Inflammatory macrophage (primary cell): Measurements from ENCODE around the gene TPD52L2.
A peak's percentile ranks its signal among the peaks of the same experiment; 100 is the strongest.
"Not testable (repeated sequence)": the region's sequence is repeated elsewhere in the genome, so short reads cannot be mapped to it uniquely, and the experiment has no call there.

Experiments
- DNase-seq, 2 donors: peaks; one replicate each; pipeline ENCODE4 v3.0.0-alpha.2; 2020 to 2022

Gene TPD52L2

DNA sequence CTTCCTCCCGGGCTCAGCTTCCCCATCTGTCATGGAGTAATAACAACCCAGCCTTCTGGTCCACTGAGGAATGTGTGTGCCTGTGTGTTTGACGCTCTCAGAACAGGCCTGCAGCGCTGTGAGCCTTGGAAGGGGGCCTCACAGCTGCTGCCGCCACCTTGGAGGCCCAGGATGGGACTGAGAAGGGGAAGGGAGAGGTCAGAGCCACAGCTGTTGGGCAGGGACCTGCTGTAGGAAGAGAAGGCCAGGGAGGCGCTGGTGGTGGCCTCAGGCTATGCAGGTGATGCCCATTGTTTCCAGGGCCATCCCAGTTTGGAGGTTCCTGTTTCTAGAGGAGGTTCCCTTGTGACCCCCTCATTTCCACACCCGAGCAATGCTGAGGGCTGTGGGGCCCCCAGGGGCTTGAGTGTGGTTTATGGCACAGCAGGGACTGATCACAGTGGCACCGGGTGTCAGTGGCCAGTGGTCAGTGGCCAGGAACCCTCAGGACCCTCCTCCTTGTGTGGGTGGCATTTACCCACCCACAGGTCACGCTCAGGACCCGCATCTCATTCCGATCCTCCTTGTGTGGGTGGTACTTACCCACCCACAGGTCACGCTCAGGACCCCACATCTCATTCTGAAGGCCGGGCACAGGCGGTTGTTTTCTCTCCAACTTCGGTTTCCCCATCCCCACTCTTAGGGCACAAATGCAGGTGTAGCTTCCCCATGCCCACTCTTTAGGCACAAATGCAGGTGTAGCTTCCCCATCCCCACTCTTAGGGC is 14.0 kb downstream of the TPD52L2 start:
- no peak for DNase-seq

DNA sequence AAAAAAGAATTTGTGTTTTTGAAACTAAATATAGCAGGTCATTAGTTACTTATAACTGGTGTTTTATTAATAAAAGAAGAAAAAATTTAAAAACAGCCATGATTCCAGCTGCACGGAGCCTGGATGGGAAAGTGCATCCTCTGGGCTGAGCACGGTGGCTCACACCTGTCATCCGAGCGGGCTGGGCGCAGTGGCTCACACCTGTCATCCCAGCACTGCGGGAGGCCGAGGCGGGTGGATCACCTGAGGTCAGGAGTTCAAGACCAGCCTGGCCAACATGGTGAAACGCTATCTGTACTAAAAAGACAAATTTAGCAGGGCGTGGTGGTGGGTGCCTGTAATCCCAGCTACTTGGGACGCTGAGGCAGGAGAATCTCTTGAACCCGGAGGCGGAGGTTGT is 15.8 kb downstream of the TPD52L2 start:
- DNase-seq: not testable (repeated sequence)

DNA sequence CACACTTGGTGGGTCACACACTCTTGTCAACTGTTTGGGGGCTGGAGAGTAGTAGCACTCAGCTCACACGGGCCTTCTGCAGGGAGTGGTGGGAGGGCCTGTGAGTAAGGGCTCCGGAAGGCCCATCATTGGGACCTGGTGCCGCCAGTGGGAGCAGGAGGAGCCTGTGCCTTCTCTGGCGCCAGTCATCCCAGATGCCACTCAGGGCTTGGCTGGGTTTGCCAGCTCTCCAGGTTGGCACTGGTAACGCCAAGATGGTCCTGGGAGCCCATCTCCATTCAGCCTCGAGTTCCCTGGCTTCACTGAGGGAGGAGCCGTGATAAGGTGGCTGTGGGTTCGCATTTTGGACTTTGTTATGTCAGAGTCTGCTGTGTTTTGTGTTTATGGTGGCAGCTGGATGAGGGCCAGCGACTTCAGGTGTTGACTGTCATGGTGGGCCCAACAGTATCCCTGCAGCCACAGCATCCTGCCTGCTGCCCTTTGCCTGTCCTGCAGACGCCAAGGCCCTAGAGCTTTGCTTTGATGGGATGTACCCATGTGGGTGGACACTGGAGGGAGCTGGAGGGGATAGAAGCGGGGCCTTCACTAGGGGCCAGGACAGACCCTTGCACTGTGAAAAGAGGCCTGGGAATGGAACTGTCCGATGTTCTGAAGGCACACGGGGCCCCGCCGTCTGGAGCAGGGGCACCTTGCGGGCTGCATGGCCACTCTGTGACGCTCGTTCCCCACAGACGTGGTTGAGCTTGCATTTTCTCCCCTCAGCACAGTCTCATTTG is 16.6 kb downstream of the TPD52L2 start:
- no peak for DNase-seq

- DNase-seq: no peak
These were observed 17.5 kb downstream of the TPD52L2 start for GRCh38 chr20:63882257-63883200.

DNA sequence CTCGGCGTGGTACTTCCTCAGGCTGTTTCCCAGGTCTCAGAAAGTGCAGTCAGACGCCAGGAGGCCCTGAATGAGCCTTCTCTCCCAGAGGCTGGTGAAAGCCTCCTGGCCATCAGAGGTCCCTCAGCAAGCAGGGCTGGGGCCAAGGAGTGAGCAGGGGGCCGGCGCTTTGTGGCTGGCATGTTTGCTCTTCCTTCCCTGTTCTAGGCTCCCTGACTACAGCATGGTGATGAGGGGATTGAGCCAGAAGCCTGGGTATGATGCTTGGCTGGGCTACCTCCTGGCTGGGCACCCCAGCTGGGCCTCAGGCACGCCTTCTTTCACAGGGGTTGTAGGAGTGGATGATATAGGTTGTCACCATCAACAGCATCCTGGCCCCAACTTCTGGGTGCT is 18.1 kb downstream of the TPD52L2 start:
- no peak for DNase-seq

GRCh38 chr20:63884506-63885263 is 19.6 kb downstream of the TPD52L2 start:
- DNase-seq: no peak

GRCh38 chr20:63885264-63886053 is 20.4 kb downstream of the TPD52L2 start:
- no peak for DNase-seq

DNA sequence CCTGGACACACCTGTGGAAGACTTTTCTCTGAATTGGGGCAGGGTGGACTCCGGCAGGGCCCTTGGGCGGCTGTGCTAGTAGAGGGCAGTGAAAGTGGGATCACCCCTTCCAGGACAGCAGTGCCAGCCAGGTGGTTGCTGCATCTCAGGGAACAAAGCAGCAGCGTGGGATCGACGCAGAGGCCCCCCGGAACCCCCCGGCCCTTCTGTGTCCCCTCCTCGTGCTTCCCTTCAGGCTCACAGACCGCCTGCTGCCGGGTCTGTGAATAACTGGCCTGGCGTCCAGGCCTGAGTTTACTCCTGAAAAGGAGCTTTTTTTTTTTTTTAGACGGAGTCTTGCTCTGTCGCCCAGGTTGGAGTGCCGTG is 21.0 kb downstream of the TPD52L2 start:
- no peak for DNase-seq

DNA sequence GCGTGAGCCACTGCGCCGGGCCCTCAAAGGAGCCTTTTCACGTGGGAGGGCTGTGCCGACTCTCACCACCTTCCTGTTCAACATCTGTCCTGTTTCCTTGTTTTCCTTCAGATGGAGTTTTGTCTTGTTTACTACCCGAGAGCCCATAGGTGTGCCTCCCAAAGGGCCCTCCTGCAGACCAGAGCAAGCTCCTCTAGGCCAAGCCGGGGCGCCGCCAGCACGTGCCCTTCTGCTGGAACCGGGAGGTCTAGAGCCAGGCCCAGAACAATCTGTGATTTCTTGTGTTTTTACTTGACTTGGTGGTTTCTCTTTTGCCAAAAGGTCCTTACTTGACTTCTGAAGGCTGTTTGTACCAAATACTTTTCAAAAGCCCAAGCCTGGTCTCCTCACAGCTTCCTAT is 21.9 kb downstream of the TPD52L2 start:
- DNase-seq: no peak

- DNase-seq: peak in 1 of 2 donors; percentile 51
These were observed 24.5 kb downstream of the TPD52L2 start for GRCh38 chr20:63889241-63890200.

- no peak for DNase-seq
These were observed 25.1 kb downstream of the TPD52L2 start for GRCh38 chr20:63890201-63890576.

DNA sequence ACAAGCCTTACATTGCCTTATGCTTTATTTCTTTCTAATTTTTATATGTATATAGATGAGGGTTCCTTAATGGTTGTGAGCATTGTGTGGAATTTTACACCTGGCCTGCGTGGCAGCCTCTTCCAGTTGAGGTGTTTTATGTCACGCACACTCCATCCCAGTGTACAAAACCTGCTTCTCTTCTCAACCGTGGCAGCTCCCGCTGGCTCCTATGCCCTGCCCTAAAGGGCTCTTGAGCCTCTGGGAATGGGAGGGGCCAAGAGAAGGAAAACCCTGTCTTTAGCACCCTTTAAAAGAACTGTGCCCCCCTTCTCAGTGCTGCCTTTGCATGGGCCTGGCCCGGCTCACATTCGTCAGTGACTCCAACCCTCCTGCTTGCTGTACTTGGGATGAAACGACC is 25.5 kb downstream of the TPD52L2 start:
- no peak for DNase-seq

- no peak for DNase-seq
These were observed 26.3 kb downstream of the TPD52L2 start for GRCh38 chr20:63891061-63892002.

- no peak for DNase-seq
These were observed 27.3 kb downstream of the TPD52L2 start for GRCh38 chr20:63892402-63892801.

- no peak for DNase-seq
These were observed 28.9 kb downstream of the TPD52L2 start for GRCh38 chr20:63893999-63894357.

DNA sequence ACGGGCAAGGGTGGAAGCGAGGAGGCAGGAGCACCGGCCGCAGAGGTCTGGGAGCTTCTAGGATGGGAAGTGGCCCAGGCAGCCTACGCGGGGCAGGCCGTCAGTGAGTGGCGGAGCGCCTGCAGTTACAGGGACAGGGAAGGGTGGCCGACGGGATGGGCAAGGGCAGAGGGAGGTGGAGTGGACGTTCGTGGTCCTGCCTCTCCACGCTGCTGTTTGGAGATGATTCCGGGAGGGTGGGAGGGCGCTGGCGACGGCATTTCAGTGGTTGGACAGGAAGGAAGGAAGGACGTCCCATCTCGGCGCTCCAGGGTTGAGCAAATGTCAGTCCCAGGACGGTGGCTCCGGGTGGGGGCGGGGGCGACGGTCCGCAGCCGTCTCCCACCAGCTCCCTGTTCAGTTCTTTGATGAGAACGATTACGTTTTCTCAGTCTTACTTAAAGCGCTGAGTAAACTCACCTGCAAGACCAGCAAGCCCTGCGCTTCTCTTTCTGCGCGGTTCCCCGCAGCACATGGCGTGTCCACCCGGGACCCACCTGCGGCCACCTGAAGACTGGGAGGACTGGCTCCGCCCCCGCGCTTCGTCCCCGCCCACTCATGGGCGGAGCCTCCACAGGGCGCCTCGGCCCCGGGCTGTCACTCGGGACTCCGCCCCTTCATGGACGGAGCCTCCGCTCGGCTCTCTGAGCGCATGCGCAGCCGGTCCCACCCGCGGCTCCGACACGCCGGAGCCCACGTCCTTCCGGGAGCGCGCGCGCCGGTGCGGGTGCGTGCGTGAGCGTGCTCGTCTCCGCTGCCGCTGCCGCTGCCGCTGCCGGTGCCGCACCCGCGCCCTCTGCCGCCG is 29.5 kb downstream of the TPD52L2 start, which contains the start of gene DNAJC5:
Gene DNAJC5, plus strand, starts transcription at position 769 of the 844 bp plus-strand sequence. CDS start 33,220 bp downstream, outside the sequence.
- DNase-seq: peak; percentile 97 to 99

- DNase-seq: no peak
These were observed 30.3 kb downstream of the TPD52L2 start for GRCh38 chr20:63895202-63895951.
